ENCODE measurements around the gene ADAMTS16. TPM values are rescaled to one million over a fixed set of nuclear protein-coding genes. Genes with fewer than 3 reads are reported as not detected.
"Not testable (repeated sequence)": the region's sequence is repeated elsewhere in the genome, so short reads cannot be mapped to it uniquely, and the experiment has no call there.

Gene ADAMTS16
- total and polyA plus RNA-seq, 2 experiments from 2014 or later, result 2.8 to 15.4 TPM

- H3K79me2 ChIP-seq (replicated peaks; ENCODE audit: insufficient read depth), result peaks cover 5% of the 10 kb centered on the region
- no peak overlapping the region for H3K27ac ChIP-seq (ENCODE audit: low read depth)
- no peak overlapping the region for H3K4me2 ChIP-seq
- H3K9me2 ChIP-seq (ENCODE audit: insufficient read depth), result no peaks in the 10 kb centered on the region
- Mint-ChIP-seq H3K4me3 (no peak overlapping the region), H3K27ac (no peak overlapping the region), H3K9me3 (peaks cover 22% of the 10 kb centered on the region), H3K27me3 (ENCODE audit: insufficient read depth, low read depth, poor library complexity) (peaks cover 2% of the 10 kb centered on the region), H3K36me3 (ENCODE audit: low read depth) (peaks cover 34% of the 10 kb centered on the region), H3K4me1 (peaks cover 20% of the 10 kb centered on the region)
- no peaks in the 10 kb centered on the region; the same call in 1 of the 2 replicates for H3K36me3 ChIP-seq (ENCODE audit: insufficient read depth)
- peaks cover 5% of the 10 kb centered on the region; the same call in 1 of the 2 replicates for H3K4me1 ChIP-seq (ENCODE audit: insufficient read depth)
- TF ChIP-seq STAT1 (IDR thresholded peaks at IDR 0.05; ENCODE audit: unreplicated experiment) (no peak), ZNF114 (CRISPR knock-in tag; IDR thresholded peaks at IDR 0.05) (no peak), EZH2phosphoT487 (IDR thresholded peaks at IDR 0.05; ENCODE audit: unreplicated experiment) (no peak), POLR2AphosphoS5 (IDR thresholded peaks at IDR 0.05; ENCODE audit: low read depth) (no peak), CREB1 (CRISPR knock-in tag; IDR thresholded peaks at IDR 0.05; ENCODE audit: low read depth) (no peak), JUNB (IDR thresholded peaks at IDR 0.05; ENCODE audit: unreplicated experiment) (no peak)
- TF ChIP-seq, protein P1, sequence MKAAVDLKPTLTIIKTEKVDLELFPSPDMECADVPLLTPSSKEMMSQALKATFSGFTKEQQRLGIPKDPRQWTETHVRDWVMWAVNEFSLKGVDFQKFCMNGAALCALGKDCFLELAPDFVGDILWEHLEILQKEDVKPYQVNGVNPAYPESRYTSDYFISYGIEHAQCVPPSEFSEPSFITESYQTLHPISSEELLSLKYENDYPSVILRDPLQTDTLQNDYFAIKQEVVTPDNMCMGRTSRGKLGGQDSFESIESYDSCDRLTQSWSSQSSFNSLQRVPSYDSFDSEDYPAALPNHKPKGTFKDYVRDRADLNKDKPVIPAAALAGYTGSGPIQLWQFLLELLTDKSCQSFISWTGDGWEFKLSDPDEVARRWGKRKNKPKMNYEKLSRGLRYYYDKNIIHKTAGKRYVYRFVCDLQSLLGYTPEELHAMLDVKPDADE (IDR thresholded peaks at IDR 0.05), result no peak
- DNase-seq (ENCODE audit: low spot score) (no peak), ATAC-seq (no peak)
- peaks cover 4% of the 10 kb centered on the region for H3K27me3 ChIP-seq (ENCODE audit: insufficient read depth)
- no peak overlapping the region for H3K4me3 ChIP-seq
- H2AFZ ChIP-seq, result no peak overlapping the region
- no peaks in the 10 kb centered on the region for H3F3A ChIP-seq (replicated peaks; ENCODE audit: low read depth)
- H4K20me1 ChIP-seq (replicated peaks; ENCODE audit: insufficient read depth), result no peaks in the 10 kb centered on the region
These were observed 6.0 kb upstream of the ADAMTS16 start for GRCh38 chr5:5134107-5134506.

- Histone ChIP-seq H3K79me2 (replicated peaks; ENCODE audit: insufficient read depth) (peaks cover 7% of the 10 kb centered on the region), H3K27me3 (ENCODE audit: insufficient read depth) (peaks cover 12% of the 10 kb centered on the region), H3K36me3 (ENCODE audit: insufficient read depth) (no peaks in the 10 kb centered on the region; the same call in 1 of the 2 replicates), H3K4me2 (no peak overlapping the region), H2AFZ (no peak overlapping the region), H3K9me2 (ENCODE audit: insufficient read depth) (no peaks in the 10 kb centered on the region), H3F3A (replicated peaks; ENCODE audit: low read depth) (no peaks in the 10 kb centered on the region), H3K27ac (ENCODE audit: low read depth) (no peak overlapping the region), H3K4me1 (ENCODE audit: insufficient read depth) (peaks cover 5% of the 10 kb centered on the region; the same call in 1 of the 2 replicates), H4K20me1 (replicated peaks; ENCODE audit: insufficient read depth) (no peaks in the 10 kb centered on the region), H3K4me3 (no peak overlapping the region)
- DNase-seq (ENCODE audit: low spot score), result no peak
- Mint-ChIP-seq H3K9me3 (peaks cover 22% of the 10 kb centered on the region), H3K4me3 (no peak overlapping the region), H3K27me3 (ENCODE audit: insufficient read depth, low read depth, poor library complexity) (peaks cover 12% of the 10 kb centered on the region), H3K27ac (no peak overlapping the region), H3K36me3 (ENCODE audit: low read depth) (peaks cover 34% of the 10 kb centered on the region), H3K4me1 (peaks cover 23% of the 10 kb centered on the region)
- ATAC-seq, result no peak
- no peak for TF ChIP-seq REST (IDR thresholded peaks at IDR 0.05; ENCODE audit: unreplicated experiment)
- no peak for TF ChIP-seq EZH2 (IDR thresholded peaks at IDR 0.05; ENCODE audit: low read depth, unreplicated experiment)
- no peak for TF ChIP-seq JUNB (IDR thresholded peaks at IDR 0.05; ENCODE audit: unreplicated experiment)
These were observed 4.0 kb upstream of the ADAMTS16 start for GRCh38 chr5:5135957-5136676.

DNA sequence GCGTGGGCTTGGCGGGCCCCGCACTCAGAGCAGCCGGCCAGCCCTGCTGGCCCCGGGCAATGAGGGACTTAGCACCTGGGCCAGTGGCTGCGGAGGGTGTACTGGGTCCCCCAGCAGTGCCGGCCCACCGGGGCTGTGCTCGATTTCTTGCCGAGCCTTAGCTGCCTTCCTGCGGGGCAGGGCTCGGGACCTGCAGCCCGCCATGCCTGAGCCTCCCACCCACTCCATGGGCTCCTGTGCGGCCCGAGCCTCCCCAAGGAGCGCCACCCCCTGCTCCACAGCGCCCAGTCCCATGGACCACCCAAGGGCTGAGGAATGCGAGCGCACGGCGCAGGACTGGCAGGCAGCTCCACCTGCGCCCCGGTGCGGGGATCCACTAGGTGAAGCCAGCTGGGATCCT, 2.3 kb upstream of the ADAMTS16 start:
- ATAC-seq; H3K27ac Mint-ChIP-seq; H3K4me3 ChIP-seq; H4K20me1 ChIP-seq (replicated peaks; ENCODE audit: insufficient read depth); H3K4me1 ChIP-seq (ENCODE audit: insufficient read depth); H3K9me2 ChIP-seq (ENCODE audit: insufficient read depth); H3K4me2 ChIP-seq; H3K27ac ChIP-seq (ENCODE audit: low read depth); H3K36me3 ChIP-seq (ENCODE audit: insufficient read depth); H3K4me3 Mint-ChIP-seq; DNase-seq (ENCODE audit: low spot score); H3F3A ChIP-seq (replicated peaks; ENCODE audit: low read depth); H2AFZ ChIP-seq: not testable (repeated sequence)
- H3K36me3 Mint-ChIP-seq (ENCODE audit: low read depth), result peaks cover 38% of the 10 kb centered on the region
- peaks cover 15% of the 10 kb centered on the region for H3K79me2 ChIP-seq (replicated peaks; ENCODE audit: insufficient read depth)
- peaks cover 12% of the 10 kb centered on the region for H3K27me3 ChIP-seq (ENCODE audit: insufficient read depth)
- peaks cover 23% of the 10 kb centered on the region for H3K9me3 Mint-ChIP-seq
- H3K4me1 Mint-ChIP-seq, result peaks cover 29% of the 10 kb centered on the region
- H3K27me3 Mint-ChIP-seq (ENCODE audit: insufficient read depth, low read depth, poor library complexity), result peaks cover 12% of the 10 kb centered on the region
